Neural progenitor cell (in vitro differentiated cells): ENCODE measurements around the gene SSBP4. TPM values are rescaled to one million over a fixed set of nuclear protein-coding genes. Genes with fewer than 3 reads are reported as not detected.

Source experiments
- DNase-seq: peaks from one replicate; pipeline ENCODE4 v3.0.0-alpha.2; 2016; ENCODE audit warnings: low spot score
- H2AFZ ChIP-seq: fragments of 200-600 bp; sonication (generic); replicated peaks from 2 replicates; pipeline ENCODE4 v1.6.1; 2016; ENCODE audit warnings: antibody characterized with exemption
- H3F3A ChIP-seq: fragments of 200-600 bp; sonication (generic); 2 replicates; pipeline ENCODE4 v1.6.1; 2016; ENCODE audit warnings: antibody characterized with exemption, low read depth
- H3K27ac ChIP-seq: fragments of 200-600 bp; sonication (generic); 2 replicates; pipeline ENCODE4 v1.5.1; 2016; ENCODE audit warnings: mild to moderate bottlenecking
- H3K27me3 ChIP-seq: fragments of 200-600 bp; sonication (generic); 2 replicates; pipeline ENCODE4 v1.6.1; 2016; ENCODE audit warnings: mild to moderate bottlenecking, moderate library complexity
- H3K36me3 ChIP-seq: fragments of 200-600 bp; sonication (generic); 2 replicates; pipeline ENCODE4 v1.5.1; 2016
- H3K4me1 ChIP-seq: fragments of 200-600 bp; sonication (generic); 2 replicates; pipeline ENCODE4 v1.6.1; 2016; ENCODE audit warnings: mixed run types
- H3K4me2 ChIP-seq: fragments of 200-600 bp; sonication (generic); 2 replicates; pipeline ENCODE4 v1.6.1; 2016
- H3K4me3 ChIP-seq: fragments of 200-600 bp; sonication (generic); 2 replicates; pipeline ENCODE4 v1.5.1; 2016
- H3K79me2 ChIP-seq: fragments of 200-600 bp; sonication (generic); 2 replicates; pipeline ENCODE4 v1.6.1; 2016; ENCODE audit warnings: low read depth
- H3K9ac ChIP-seq: fragments of 200-600 bp; sonication (generic); 2 replicates; pipeline ENCODE4 v1.6.1; 2016
- H3K9me3 ChIP-seq: fragments of 200-600 bp; sonication (generic); 2 replicates; pipeline ENCODE4 v1.5.1; 2016; ENCODE audit warnings: low read depth
- H4K20me1 ChIP-seq: fragments of 200-600 bp; sonication (generic); 2 replicates; pipeline ENCODE4 v1.6.1; 2016; ENCODE audit warnings: low read depth
- H3K27ac Mint-ChIP-seq: 3 replicates; pipeline ENCODE4 v1.8.0; 2021; ENCODE audit warnings: mixed read lengths
- H3K27me3 Mint-ChIP-seq: 2 replicates; pipeline ENCODE4 v1.8.0; 2022; ENCODE audit warnings: low read depth, mild to moderate bottlenecking, inconsistent platforms, moderate library complexity, mixed read lengths; ENCODE audit not compliant: insufficient read depth
- H3K36me3 Mint-ChIP-seq: 3 replicates; pipeline ENCODE4 v1.8.0; 2021; ENCODE audit warnings: mixed read lengths
- H3K4me1 Mint-ChIP-seq: 3 replicates; pipeline ENCODE4 v1.8.0; 2021; ENCODE audit warnings: mixed read lengths
- H3K4me3 Mint-ChIP-seq: 3 replicates; pipeline ENCODE4 v1.8.0; 2021; ENCODE audit warnings: mild to moderate bottlenecking, moderate library complexity, mixed read lengths
- H3K9me3 Mint-ChIP-seq: 3 replicates; pipeline ENCODE4 v1.8.0; 2020; ENCODE audit warnings: mixed read lengths
- EZH2 ChIP-seq: fragments of 200-600 bp; sonication (generic); IDR thresholded peaks from 2 replicates; pipeline ENCODE4 v1.6.1; 2017; ENCODE audit warnings: antibody characterized with exemption, mild to moderate bottlenecking, moderate library complexity
- EZH2phosphoT487 ChIP-seq: fragments of 200-600 bp; sonication (generic); IDR thresholded peaks from 2 replicates; pipeline ENCODE4 v1.6.1; 2017; ENCODE audit warnings: antibody characterized with exemption
- total RNA-seq: library from RNA; depleted of rRNA; stranded (reverse); fragments of >200 nt; gene quantifications from 2 replicates; pipeline ENCODE4 v1.2.3, GENCODE V29; 2015; ENCODE audit warnings: low replicate concordance
- TF ChIP-seq, protein P1 (sequence below): fragments of 200-600 bp; sonication (generic); IDR thresholded peaks from 2 replicates; pipeline ENCODE4 v1.5.1; 2017; ENCODE audit warnings: antibody characterized with exemption, mild to moderate bottlenecking

SSBP4 gene
- total RNA-seq, 1 donor from 2014 or later: 21.1 TPM

DNA sequence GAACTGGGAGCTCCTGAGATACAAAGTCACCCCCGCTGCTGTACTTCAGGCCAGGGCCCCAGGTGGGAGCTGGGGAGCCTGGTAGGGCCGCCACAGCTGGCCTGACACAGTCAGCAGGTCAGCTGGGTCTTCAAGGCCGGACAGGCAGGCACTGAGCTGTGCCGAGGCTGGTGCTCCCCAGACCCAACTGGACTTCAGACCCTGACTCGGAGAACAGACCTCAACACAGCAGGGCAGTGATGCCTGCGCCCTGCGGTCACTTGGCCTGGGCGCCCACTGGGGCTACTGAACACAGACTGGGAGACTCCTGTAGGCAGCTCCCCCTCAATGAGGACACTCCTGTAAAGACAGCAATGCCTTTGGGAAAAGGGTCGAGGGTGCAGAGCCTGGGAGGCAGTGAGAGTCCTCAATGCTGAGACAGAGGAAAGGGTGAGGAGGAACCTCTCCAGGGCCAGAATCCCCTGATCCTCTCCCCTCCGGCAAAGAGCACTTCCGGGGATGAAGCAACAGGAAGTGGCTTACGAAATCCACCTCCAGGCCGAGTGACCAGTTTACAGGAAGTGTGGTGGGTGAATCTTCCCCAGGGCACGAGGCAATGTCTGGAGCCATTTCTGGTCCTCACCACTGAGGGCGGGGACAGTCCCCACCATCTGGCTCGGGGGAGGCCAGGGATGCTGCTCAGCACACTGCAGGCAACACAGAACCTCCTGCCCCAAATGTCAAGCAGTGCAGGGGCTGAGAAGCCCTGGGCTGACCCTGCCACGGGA lies 59.5 kb downstream of the SSBP4 start:
- peak overlapping the region; percentile 5 for H3K4me3 Mint-ChIP-seq
- H3K4me2 ChIP-seq: no peak overlapping the region

DNA sequence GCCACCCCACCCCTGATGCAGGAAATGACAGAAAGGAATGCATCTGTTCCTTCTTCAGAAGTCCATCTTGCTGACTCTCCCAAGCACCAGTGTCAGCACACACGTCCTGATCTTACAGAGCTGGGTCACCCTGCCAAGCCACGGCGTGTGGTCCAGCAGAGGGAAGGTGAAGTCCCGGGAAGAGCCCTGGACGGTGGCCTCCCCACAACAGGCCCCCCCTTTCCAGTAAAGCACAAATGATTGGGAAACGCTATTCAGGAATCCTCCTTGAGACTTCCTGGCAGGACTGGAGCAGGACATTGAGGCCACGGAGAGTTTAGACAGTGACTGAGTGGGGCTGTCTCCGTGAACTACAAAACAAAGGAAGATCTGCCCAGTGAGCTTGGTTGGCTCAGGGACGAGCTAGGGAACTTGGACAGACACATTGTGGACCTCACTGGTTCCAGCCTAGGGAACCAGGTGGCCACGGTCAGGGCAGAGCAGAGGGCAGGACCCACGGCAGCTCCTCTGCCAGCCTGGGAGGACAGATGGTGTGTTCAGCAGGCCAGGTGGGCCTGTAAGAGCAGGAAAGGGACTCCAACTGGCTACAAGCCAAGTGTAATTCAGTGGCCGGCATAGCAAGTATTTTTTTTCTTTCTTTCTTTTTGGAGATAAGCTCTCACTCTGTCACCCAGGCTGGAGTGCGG lies 61.0 kb downstream of the SSBP4 start:
- Histone ChIP-seq H3K27me3 (no peaks in the 10 kb centered on the region), H3K79me2 (peaks cover 14% of the 10 kb centered on the region), H3F3A (no peaks in the 10 kb centered on the region), H3K9me3 (no peaks in the 10 kb centered on the region), H3K27ac (no peak overlapping the region), H3K36me3 (no peaks in the 10 kb centered on the region), H4K20me1 (peaks cover 29% of the 10 kb centered on the region), H3K9ac (no peak overlapping the region), H2AFZ (no peak overlapping the region), H3K4me2 (no peak overlapping the region), H3K4me1 (no peaks in the 10 kb centered on the region), H3K4me3 (no peak overlapping the region)
- Mint-ChIP-seq H3K4me1 (peaks cover 29% of the 10 kb centered on the region), H3K27me3 (peaks cover 5% of the 10 kb centered on the region), H3K4me3 (no peak overlapping the region), H3K27ac (no peak overlapping the region), H3K9me3 (peaks cover 6% of the 10 kb centered on the region), H3K36me3 (peaks cover 7% of the 10 kb centered on the region)
- TF ChIP-seq EZH2: no peak
- TF ChIP-seq, protein P1, sequence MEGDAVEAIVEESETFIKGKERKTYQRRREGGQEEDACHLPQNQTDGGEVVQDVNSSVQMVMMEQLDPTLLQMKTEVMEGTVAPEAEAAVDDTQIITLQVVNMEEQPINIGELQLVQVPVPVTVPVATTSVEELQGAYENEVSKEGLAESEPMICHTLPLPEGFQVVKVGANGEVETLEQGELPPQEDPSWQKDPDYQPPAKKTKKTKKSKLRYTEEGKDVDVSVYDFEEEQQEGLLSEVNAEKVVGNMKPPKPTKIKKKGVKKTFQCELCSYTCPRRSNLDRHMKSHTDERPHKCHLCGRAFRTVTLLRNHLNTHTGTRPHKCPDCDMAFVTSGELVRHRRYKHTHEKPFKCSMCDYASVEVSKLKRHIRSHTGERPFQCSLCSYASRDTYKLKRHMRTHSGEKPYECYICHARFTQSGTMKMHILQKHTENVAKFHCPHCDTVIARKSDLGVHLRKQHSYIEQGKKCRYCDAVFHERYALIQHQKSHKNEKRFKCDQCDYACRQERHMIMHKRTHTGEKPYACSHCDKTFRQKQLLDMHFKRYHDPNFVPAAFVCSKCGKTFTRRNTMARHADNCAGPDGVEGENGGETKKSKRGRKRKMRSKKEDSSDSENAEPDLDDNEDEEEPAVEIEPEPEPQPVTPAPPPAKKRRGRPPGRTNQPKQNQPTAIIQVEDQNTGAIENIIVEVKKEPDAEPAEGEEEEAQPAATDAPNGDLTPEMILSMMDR: no peak
- no peak for TF ChIP-seq EZH2phosphoT487
- no peak for DNase-seq

More for the DNA sequence above, 59.5 kb downstream of the SSBP4 start:
- no peaks in the 10 kb centered on the region for H3K4me1 ChIP-seq
- no peak overlapping the region for H2AFZ ChIP-seq
- H3K27me3 Mint-ChIP-seq: peaks cover 2% of the 10 kb centered on the region
- no peaks in the 10 kb centered on the region for H3K9me3 ChIP-seq
- no peak for DNase-seq
- peaks cover 9% of the 10 kb centered on the region for H3K79me2 ChIP-seq
- no peaks in the 10 kb centered on the region for H3K27me3 ChIP-seq
- H3F3A ChIP-seq: no peaks in the 10 kb centered on the region
- peaks cover 6% of the 10 kb centered on the region for H3K9me3 Mint-ChIP-seq
- no peak overlapping the region for H3K27ac ChIP-seq
- H3K36me3 ChIP-seq: no peaks in the 10 kb centered on the region
- peaks cover 35% of the 10 kb centered on the region for H4K20me1 ChIP-seq
- H3K4me3 ChIP-seq: no peak overlapping the region
- peak overlapping the region; percentile 69 for H3K27ac Mint-ChIP-seq
- no peak for TF ChIP-seq EZH2
- TF ChIP-seq, protein P1: no peak
- no peak for TF ChIP-seq EZH2phosphoT487
- H3K4me1 Mint-ChIP-seq: peaks cover 26% of the 10 kb centered on the region
- peaks cover 7% of the 10 kb centered on the region for H3K36me3 Mint-ChIP-seq
- H3K9ac ChIP-seq: no peak overlapping the region

DNA sequence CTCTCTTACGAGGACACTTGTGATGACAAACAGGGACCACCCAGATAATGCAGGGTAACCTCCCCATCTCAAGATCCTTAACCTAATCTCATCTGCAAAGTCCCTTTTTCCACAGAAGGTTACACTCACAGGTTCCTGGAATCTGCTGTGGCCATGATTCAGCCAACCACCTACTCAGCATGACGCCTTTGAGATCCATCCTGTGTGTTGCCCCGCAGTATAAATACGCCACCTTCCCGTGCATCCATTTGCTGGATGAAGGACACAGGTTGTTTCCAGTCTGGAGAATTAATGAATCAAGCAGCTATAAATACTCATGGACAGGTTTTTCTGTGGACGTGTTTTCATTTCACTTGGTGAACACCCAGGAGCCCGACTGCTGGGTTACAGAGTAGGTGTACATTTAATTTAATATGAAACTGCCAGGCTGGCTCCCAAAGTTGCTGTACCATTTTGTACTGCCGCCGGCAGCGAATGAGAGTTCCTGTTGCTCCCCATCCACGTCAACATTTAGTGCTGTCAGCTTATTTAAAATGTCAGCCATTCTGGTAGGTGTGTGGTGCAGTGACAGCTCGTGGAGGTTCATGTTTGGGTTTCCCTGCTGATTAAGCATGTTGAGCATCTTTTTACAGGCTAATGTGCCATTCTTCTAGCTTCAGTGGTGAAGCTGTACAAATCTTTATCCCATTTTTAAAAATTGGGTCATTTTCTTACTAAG lies 62.5 kb downstream of the SSBP4 start:
- Histone ChIP-seq H3K9me3 (no peaks in the 10 kb centered on the region), H3K27ac (no peak overlapping the region), H3K9ac (no peak overlapping the region), H3K27me3 (no peaks in the 10 kb centered on the region), H3K4me1 (no peaks in the 10 kb centered on the region), H4K20me1 (peaks cover 23% of the 10 kb centered on the region), H3K36me3 (no peaks in the 10 kb centered on the region), H3K79me2 (peaks cover 9% of the 10 kb centered on the region), H2AFZ (no peak overlapping the region), H3F3A (no peaks in the 10 kb centered on the region), H3K4me2 (no peak overlapping the region), H3K4me3 (no peak overlapping the region)
- Mint-ChIP-seq H3K36me3 (peaks cover 9% of the 10 kb centered on the region), H3K4me1 (peaks cover 33% of the 10 kb centered on the region), H3K27me3 (peaks cover 6% of the 10 kb centered on the region), H3K4me3 (no peak overlapping the region), H3K27ac (no peak overlapping the region), H3K9me3 (peaks cover 6% of the 10 kb centered on the region)
- TF ChIP-seq EZH2phosphoT487 (no peak), EZH2 (no peak)
- TF ChIP-seq, protein P1: no peak
- no peak for DNase-seq
